Measurements from ENCODE around the gene SLC1A7.

DNA sequence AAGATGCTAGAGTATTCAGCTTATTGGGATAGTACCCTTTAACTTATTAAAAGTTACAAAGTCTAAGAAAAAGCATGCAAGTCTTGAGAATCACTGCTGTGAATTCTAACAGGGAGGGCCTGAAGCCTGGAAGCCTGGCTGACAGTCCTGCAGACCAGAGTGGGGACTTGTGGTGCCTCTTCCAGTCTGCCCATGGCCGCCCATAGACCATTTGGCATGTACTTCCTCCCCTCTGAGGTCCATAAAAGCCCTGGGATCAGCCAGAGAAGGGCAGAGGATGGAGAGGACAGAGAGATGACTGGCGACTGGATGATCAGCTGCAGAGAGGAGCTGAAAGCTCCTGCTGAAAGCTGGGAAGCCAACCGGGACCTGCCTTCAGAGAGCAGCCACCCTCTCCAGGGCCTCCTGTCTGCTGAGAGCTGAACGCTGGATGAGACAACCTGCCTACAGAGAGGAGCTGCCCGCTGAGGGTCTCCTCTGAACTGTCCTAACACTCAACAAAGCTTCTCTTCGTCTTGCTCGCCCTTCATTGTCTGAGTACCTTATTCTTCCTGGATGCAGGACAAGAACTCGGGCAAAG lies 12.5 kb upstream of the SLC1A7 start:
- TF ChIP-seq, protein P1, sequence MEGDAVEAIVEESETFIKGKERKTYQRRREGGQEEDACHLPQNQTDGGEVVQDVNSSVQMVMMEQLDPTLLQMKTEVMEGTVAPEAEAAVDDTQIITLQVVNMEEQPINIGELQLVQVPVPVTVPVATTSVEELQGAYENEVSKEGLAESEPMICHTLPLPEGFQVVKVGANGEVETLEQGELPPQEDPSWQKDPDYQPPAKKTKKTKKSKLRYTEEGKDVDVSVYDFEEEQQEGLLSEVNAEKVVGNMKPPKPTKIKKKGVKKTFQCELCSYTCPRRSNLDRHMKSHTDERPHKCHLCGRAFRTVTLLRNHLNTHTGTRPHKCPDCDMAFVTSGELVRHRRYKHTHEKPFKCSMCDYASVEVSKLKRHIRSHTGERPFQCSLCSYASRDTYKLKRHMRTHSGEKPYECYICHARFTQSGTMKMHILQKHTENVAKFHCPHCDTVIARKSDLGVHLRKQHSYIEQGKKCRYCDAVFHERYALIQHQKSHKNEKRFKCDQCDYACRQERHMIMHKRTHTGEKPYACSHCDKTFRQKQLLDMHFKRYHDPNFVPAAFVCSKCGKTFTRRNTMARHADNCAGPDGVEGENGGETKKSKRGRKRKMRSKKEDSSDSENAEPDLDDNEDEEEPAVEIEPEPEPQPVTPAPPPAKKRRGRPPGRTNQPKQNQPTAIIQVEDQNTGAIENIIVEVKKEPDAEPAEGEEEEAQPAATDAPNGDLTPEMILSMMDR (IDR thresholded peaks at IDR 0.05) = no peak
- TF ChIP-seq POLR2A (IDR thresholded peaks at IDR 0.05) = no peak

Measured in uterus (tissue), 2 donors.